ENCODE data around the gene PGD.

DNA sequence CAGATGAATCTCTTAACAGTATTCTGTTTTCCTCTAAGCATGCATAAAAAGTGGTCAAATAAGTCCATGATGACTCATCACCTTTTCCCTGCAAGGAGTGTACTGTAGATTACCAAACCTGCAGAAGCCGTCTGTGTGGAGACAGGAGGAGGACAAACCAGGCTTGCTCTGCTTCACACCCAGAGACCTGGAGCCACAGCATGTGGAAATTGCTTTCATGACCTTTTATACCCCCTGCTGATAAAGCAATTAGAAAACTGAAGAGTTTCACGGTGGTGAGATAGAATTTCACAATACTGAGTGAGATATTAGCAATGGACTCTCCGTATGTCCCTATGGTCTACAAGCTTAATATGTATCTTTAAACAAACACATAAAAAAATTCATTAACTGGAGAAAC is 60.3 kb downstream of the PGD start:
- TF ChIP-seq, protein P1, sequence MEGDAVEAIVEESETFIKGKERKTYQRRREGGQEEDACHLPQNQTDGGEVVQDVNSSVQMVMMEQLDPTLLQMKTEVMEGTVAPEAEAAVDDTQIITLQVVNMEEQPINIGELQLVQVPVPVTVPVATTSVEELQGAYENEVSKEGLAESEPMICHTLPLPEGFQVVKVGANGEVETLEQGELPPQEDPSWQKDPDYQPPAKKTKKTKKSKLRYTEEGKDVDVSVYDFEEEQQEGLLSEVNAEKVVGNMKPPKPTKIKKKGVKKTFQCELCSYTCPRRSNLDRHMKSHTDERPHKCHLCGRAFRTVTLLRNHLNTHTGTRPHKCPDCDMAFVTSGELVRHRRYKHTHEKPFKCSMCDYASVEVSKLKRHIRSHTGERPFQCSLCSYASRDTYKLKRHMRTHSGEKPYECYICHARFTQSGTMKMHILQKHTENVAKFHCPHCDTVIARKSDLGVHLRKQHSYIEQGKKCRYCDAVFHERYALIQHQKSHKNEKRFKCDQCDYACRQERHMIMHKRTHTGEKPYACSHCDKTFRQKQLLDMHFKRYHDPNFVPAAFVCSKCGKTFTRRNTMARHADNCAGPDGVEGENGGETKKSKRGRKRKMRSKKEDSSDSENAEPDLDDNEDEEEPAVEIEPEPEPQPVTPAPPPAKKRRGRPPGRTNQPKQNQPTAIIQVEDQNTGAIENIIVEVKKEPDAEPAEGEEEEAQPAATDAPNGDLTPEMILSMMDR (IDR thresholded peaks at IDR 0.05): no peak
- TF ChIP-seq POLR2A (IDR thresholded peaks at IDR 0.05) (no peak), POLR2AphosphoS5 (IDR thresholded peaks at IDR 0.05) (no peak)

Data from suprapubic skin (tissue), 4 donors.